HL-60 (cell line): ENCODE measurements around the gene FES.
A peak's percentile ranks its signal among the peaks of the same experiment; 100 is the strongest.

ENCODE experiments used
- DNase-seq, 2 experiments: peaks; one replicate each; pipeline ENCODE4 v3.0.0-alpha.2; 2010 to 2020; ENCODE audit warnings: low read depth in 1 of 2, low spot score in 1 of 2
- H3K27ac ChIP-seq: fragments of 250-450 bp; sonication (Bioruptor Pico); replicated peaks from 2 replicates; pipeline ENCODE4 v1.5.1; 2020; ENCODE audit warnings: mild to moderate bottlenecking, moderate library complexity
- H3K27me3 ChIP-seq: fragments of 250-450 bp; sonication (Bioruptor Pico); 2 replicates; pipeline ENCODE4 v1.5.1; 2021; ENCODE audit warnings: mild to moderate bottlenecking, moderate library complexity; ENCODE audit not compliant: insufficient read depth, poor library complexity, severe bottlenecking
- H3K4me3 ChIP-seq: replicated peaks from 2 replicates; pipeline ENCODE4 v1.5.1; 2011; ENCODE audit warnings: mild to moderate bottlenecking, control low read depth, low read length; ENCODE audit not compliant: insufficient read depth
- GABPA ChIP-seq: IDR thresholded peaks from 2 replicates; pipeline ENCODE4 v1.6.1; 2012; ENCODE audit warnings: low read depth
- POLR2AphosphoS5 ChIP-seq: IDR thresholded peaks from 2 replicates; pipeline ENCODE4 v1.6.1; 2012; ENCODE audit warnings: low read depth
- SPI1 ChIP-seq: IDR thresholded peaks from 2 replicates; pipeline ENCODE4 v1.6.1; 2012; ENCODE audit warnings: low read depth, mild to moderate bottlenecking, borderline replicate concordance
- long read RNA-seq: library from polyadenylated mRNA; unstranded; transcript quantifications from one replicate; pipeline ENCODE4 v2.0.0, GENCODE V29; 2020
- TF ChIP-seq, protein P1 (sequence below): IDR thresholded peaks from one replicate; pipeline ENCODE4 v1.5.1; 2011; ENCODE audit warnings: low read length, control low read depth, inconsistent platforms; ENCODE audit not compliant: insufficient read depth
- TF ChIP-seq, protein P2 (sequence below): IDR thresholded peaks from 2 replicates; pipeline ENCODE4 v1.6.1; 2012; ENCODE audit warnings: low read depth; ENCODE audit not compliant: insufficient replicate concordance

FES gene
- long read RNA-seq, transcript FES-201 (19 exons, 2,829 nt), result major isoform, 360 of 733 reads
- long read RNA-seq, transcript FES-204 (17 exons, 2,327 nt), result minor isoform, 20 of 733 reads
- long read RNA-seq, partial matches to known transcripts, result 21 of 733 reads
- long read RNA-seq, other reads (novel, unspliced or antisense), result 328 of 733 reads

DNA sequence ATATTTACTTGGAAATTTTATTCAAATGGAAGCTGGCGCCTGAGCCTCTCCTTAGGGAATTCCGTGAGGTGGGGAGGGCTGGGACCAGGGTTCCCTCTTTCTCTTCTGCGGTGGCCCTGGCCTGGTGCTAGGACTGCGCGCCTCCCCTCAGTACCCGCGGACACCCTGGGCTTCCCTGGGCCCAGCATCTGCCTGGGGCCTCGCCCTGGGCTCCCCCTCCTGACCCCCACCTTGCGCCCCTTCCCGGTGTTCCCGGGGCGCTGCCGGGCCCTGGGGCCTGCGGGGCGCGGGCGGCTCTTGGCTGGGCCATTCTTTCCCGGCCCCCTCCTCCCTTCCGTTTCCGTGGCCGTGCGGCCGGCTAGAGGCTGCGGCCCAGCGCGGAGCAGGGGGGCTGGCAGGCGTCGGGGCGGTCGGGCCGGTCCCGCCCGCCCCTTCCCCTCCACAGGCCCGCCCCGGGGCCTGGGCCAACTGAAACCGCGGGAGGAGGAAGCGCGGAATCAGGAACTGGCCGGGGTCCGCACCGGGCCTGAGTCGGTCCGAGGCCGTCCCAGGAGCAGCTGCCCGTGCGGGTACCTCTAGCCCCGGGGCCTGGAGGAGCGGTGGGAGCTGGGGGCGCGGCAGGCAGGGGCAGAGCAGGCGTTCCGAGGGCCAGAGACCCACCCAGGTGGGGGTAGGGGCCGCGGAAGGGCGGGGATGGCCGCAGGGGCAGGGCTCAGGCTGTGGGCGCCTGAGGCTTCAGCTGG lies at the start of gene FES:
TSS of gene FES (plus strand) at position 529 of the 743 bp plus-strand sequence. CDS start 542 bp downstream, outside the sequence.
- TF ChIP-seq POLR2AphosphoS5, result peak; percentile 84
- TF ChIP-seq, protein P1, sequence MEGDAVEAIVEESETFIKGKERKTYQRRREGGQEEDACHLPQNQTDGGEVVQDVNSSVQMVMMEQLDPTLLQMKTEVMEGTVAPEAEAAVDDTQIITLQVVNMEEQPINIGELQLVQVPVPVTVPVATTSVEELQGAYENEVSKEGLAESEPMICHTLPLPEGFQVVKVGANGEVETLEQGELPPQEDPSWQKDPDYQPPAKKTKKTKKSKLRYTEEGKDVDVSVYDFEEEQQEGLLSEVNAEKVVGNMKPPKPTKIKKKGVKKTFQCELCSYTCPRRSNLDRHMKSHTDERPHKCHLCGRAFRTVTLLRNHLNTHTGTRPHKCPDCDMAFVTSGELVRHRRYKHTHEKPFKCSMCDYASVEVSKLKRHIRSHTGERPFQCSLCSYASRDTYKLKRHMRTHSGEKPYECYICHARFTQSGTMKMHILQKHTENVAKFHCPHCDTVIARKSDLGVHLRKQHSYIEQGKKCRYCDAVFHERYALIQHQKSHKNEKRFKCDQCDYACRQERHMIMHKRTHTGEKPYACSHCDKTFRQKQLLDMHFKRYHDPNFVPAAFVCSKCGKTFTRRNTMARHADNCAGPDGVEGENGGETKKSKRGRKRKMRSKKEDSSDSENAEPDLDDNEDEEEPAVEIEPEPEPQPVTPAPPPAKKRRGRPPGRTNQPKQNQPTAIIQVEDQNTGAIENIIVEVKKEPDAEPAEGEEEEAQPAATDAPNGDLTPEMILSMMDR, result no peak
- peak; percentile 90 for TF ChIP-seq SPI1
- TF ChIP-seq, protein P2, sequence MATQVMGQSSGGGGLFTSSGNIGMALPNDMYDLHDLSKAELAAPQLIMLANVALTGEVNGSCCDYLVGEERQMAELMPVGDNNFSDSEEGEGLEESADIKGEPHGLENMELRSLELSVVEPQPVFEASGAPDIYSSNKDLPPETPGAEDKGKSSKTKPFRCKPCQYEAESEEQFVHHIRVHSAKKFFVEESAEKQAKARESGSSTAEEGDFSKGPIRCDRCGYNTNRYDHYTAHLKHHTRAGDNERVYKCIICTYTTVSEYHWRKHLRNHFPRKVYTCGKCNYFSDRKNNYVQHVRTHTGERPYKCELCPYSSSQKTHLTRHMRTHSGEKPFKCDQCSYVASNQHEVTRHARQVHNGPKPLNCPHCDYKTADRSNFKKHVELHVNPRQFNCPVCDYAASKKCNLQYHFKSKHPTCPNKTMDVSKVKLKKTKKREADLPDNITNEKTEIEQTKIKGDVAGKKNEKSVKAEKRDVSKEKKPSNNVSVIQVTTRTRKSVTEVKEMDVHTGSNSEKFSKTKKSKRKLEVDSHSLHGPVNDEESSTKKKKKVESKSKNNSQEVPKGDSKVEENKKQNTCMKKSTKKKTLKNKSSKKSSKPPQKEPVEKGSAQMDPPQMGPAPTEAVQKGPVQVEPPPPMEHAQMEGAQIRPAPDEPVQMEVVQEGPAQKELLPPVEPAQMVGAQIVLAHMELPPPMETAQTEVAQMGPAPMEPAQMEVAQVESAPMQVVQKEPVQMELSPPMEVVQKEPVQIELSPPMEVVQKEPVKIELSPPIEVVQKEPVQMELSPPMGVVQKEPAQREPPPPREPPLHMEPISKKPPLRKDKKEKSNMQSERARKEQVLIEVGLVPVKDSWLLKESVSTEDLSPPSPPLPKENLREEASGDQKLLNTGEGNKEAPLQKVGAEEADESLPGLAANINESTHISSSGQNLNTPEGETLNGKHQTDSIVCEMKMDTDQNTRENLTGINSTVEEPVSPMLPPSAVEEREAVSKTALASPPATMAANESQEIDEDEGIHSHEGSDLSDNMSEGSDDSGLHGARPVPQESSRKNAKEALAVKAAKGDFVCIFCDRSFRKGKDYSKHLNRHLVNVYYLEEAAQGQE, result no peak
- no peak for TF ChIP-seq GABPA
- H3K4me3 ChIP-seq, result peak within 1 kb of the TSS; percentile 81
- H3K27ac ChIP-seq, result peak within 1 kb of the TSS; percentile 94
- H3K27me3 ChIP-seq, result no peaks in the 10 kb centered on the region
- DNase-seq, result peak; percentile 82 to 84

DNA sequence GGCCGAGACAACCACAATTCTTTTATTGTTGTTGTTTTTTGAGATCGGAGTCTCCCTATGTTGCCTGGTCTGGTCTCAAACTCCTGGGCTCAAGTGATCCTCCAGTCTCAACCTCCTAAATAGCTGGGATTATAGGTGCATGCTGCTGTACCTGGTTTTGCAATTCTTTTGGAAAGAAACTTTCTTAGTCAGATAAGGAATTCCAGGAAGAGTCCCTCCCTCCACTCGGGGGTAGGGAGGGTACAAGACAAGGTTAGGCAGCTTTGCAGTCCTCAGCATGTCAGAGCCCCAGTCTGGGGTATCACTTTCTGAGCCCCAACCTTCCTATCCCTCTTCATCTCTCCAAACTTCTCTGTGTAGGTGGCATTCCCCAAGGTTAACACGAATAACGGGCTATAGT lies 49.7 kb upstream of the FES start:
- TF ChIP-seq POLR2AphosphoS5 (no peak), SPI1 (no peak), GABPA (no peak)
- TF ChIP-seq, protein P2, result no peak
- TF ChIP-seq, protein P1, result no peak
- H3K4me3 ChIP-seq, result no peak overlapping the region
- no peak for DNase-seq

DNA sequence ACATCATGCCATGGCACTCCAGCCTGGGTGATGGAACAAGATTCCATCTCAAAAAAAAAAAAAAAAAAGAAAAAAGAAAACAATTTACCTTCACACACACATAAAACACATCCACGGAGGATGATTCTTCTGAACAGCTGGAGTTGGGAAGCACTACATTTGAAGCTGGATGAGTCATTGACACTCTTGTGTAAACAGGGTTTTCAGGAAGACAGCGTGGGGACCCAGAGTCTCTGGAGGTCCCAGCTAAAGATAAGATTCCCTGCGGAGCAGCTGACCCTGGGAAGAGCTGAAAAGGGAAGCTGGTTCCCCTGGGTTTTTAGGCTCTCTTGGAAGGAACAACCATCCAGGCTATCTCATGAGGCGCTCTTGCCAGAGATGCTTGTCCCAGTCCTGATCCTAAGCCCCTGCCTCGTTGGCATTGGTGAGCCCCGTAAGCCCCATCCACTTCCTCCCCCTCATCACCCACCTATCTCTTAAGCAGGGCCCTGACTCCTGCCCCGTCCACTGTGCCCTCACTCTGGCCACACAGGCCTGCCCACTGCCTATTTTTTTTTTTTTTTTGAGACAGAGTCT lies 47.9 kb upstream of the FES start:
- no peak for DNase-seq
- Histone ChIP-seq H3K27ac (no peak overlapping the region), H3K27me3 (no peaks in the 10 kb centered on the region), H3K4me3 (no peak overlapping the region)
- TF ChIP-seq, protein P1, result no peak
- TF ChIP-seq, protein P2, result no peak
- TF ChIP-seq SPI1 (no peak), POLR2AphosphoS5 (no peak), GABPA (no peak)

More for the DNA sequence above, 49.7 kb upstream of the FES start:
- Histone ChIP-seq H3K27ac (no peak overlapping the region), H3K27me3 (no peaks in the 10 kb centered on the region)
